ENCODE data around the gene RPS6KB2. TPM values are rescaled to one million over a fixed set of nuclear protein-coding genes. Genes with fewer than 3 reads are reported as not detected.

The RPS6KB2 gene
- total and polyA plus RNA-seq, 2 donors (not counting 1 experiment from before 2014, with no cell fraction given): 29.0 to 30.6 TPM

DNA sequence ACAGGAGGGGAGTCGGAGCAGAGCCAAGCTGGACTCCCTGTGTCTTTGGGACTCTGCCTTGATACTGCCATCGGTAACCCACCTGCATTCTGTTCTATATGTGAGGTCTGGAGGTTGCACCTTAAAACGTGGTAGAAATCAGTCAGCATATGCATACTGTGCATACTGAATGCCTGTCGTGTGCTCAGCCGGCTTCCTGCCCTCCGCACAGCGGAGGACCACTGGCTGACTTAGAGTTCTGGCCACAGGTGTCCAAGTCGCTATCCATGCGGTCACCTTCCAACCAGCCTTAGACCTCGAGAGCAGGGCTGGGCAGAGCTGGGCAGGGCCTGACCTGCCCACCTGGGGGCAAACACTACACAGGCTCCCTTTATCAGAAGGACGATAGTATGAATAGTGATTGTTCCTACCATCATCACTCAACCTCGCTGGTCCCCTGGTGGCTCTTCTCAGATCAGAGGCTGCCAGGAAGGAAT, 20.6 kb upstream of the RPS6KB2 start:
- TF ChIP-seq, protein P1, sequence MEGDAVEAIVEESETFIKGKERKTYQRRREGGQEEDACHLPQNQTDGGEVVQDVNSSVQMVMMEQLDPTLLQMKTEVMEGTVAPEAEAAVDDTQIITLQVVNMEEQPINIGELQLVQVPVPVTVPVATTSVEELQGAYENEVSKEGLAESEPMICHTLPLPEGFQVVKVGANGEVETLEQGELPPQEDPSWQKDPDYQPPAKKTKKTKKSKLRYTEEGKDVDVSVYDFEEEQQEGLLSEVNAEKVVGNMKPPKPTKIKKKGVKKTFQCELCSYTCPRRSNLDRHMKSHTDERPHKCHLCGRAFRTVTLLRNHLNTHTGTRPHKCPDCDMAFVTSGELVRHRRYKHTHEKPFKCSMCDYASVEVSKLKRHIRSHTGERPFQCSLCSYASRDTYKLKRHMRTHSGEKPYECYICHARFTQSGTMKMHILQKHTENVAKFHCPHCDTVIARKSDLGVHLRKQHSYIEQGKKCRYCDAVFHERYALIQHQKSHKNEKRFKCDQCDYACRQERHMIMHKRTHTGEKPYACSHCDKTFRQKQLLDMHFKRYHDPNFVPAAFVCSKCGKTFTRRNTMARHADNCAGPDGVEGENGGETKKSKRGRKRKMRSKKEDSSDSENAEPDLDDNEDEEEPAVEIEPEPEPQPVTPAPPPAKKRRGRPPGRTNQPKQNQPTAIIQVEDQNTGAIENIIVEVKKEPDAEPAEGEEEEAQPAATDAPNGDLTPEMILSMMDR (conservative IDR thresholded peaks at IDR 0.05 in 1 of 2, IDR thresholded peaks at IDR 0.05 in 1 of 2; ENCODE audit: low read depth in 1 of 2, low read length in 2 of 2): no peak
- peak; percentile 77 for TF ChIP-seq EZH2 (IDR thresholded peaks at IDR 0.05; ENCODE audit: low read length, missing control alignments)
- H3K4me3 ChIP-seq (replicated peaks in 1 of 4; ENCODE audit: control extremely low read depth in 1 of 4, insufficient read depth in 1 of 4, low read depth in 3 of 4, low read length in 4 of 4): no peak overlapping the region
- H3K27ac ChIP-seq (ENCODE audit: insufficient read depth, low read length): no peak overlapping the region
- H3K9me3 ChIP-seq (ENCODE audit: control insufficient read depth, insufficient read depth, low read depth, low read length): no peaks in the 10 kb centered on the region
- H3K27me3 ChIP-seq (ENCODE audit: control insufficient read depth, insufficient read depth, low read length): peaks cover 21% of the 10 kb centered on the region
- no peaks in the 10 kb centered on the region for H3K4me1 ChIP-seq (ENCODE audit: control insufficient read depth, extremely low read depth, insufficient read depth, low read length)
- DNase-seq (ENCODE audit: low read depth in 2 of 2): no peak
- no peaks in the 10 kb centered on the region for H3K36me3 ChIP-seq (ENCODE audit: control insufficient read depth, insufficient read depth, low read length)
- H3K9ac ChIP-seq (ENCODE audit: insufficient read depth, low read length): no peak overlapping the region
- H2AFZ ChIP-seq (ENCODE audit: low read length): no peak overlapping the region
- H3K4me2 ChIP-seq (ENCODE audit: extremely low read depth, insufficient read depth, low read length): no peak overlapping the region
- no peaks in the 10 kb centered on the region for H3K79me2 ChIP-seq (ENCODE audit: control insufficient read depth, insufficient read depth, low read length)
- no peaks in the 10 kb centered on the region for H4K20me1 ChIP-seq (ENCODE audit: control insufficient read depth, extremely low read depth, insufficient read depth, low read length)

DNA sequence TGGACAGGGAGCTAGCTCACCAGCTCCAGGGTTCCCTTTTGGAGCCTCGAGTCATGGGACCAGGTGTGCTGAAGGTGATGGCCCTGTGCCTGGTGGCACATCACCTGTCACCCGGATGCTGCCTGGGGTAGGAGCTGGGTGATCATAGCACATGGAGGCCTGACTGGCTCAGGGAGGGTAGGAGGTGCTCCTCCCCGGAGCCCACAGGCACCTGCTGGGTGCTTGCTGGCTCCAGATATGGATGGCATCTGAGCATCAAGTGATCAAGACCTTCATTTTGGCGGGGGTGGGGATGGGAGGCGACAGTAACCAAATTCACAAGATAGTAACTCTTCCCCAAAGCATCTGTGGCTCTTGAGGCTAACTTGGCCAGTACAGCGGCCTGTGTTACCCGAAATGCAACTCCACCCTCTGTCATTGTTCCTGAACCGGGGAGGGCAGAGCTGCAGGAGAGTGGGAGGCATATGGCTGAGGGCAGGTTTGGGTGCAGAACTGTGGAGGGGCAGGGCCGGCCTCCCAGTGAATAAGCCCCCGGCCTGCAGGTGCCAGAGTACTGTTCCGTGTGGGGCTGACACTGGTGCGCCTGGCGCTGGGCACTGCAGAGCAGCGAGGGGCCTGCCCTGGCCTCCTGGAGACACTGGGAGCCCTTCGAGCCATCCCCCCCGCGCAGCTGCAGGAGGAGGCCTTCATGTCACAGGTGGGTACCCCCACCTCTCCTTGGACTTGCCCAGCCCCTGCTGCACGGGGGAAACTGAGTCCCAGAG, 19.7 kb upstream of the RPS6KB2 start:
- no peak for DNase-seq (ENCODE audit: low read depth in 2 of 2)
- Histone ChIP-seq H3K27me3 (ENCODE audit: control insufficient read depth, insufficient read depth, low read length) (peaks cover 25% of the 10 kb centered on the region), H3K27ac (ENCODE audit: insufficient read depth, low read length) (no peak overlapping the region), H2AFZ (ENCODE audit: low read length) (no peak overlapping the region), H3K4me1 (ENCODE audit: control insufficient read depth, extremely low read depth, insufficient read depth, low read length) (no peaks in the 10 kb centered on the region), H3K4me2 (ENCODE audit: extremely low read depth, insufficient read depth, low read length) (no peak overlapping the region), H3K79me2 (ENCODE audit: control insufficient read depth, insufficient read depth, low read length) (no peaks in the 10 kb centered on the region), H3K36me3 (ENCODE audit: control insufficient read depth, insufficient read depth, low read length) (no peaks in the 10 kb centered on the region), H3K9me3 (ENCODE audit: control insufficient read depth, insufficient read depth, low read depth, low read length) (no peaks in the 10 kb centered on the region), H4K20me1 (ENCODE audit: control insufficient read depth, extremely low read depth, insufficient read depth, low read length) (no peaks in the 10 kb centered on the region), H3K9ac (ENCODE audit: insufficient read depth, low read length) (no peak overlapping the region), H3K4me3 (replicated peaks in 1 of 4; ENCODE audit: control extremely low read depth in 1 of 4, insufficient read depth in 1 of 4, low read depth in 3 of 4, low read length in 4 of 4) (no peak overlapping the region)
- TF ChIP-seq, protein P1 (conservative IDR thresholded peaks at IDR 0.05 in 1 of 2, IDR thresholded peaks at IDR 0.05 in 1 of 2; ENCODE audit: low read depth in 1 of 2, low read length in 2 of 2): no peak
- no peak for TF ChIP-seq EZH2 (IDR thresholded peaks at IDR 0.05; ENCODE audit: low read length, missing control alignments)

DNA sequence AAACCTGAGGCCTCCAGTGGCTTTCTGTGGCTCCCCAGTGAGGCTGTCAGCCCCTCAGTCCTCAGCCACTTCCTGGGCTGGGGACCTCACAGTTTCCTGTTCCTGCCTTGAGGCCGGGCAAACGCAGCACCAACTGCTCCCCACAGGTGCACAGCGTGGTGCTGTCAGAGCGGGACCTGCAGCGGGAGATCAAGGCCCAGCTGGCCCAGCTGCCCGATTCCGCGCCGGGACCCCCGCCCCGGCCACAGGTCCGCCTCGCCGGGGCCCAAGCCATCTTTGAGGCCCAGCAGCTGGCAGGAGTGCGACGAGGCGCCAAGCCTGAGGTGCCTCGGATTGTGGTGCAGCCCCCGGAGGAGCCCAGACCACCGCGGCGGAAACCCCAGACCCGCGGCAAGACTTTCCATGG, 19.0 kb upstream of the RPS6KB2 start:
- Histone ChIP-seq H3K4me1 (ENCODE audit: control insufficient read depth, extremely low read depth, insufficient read depth, low read length) (no peaks in the 10 kb centered on the region), H4K20me1 (ENCODE audit: control insufficient read depth, extremely low read depth, insufficient read depth, low read length) (no peaks in the 10 kb centered on the region), H3K27ac (ENCODE audit: insufficient read depth, low read length) (no peak overlapping the region), H3K27me3 (ENCODE audit: control insufficient read depth, insufficient read depth, low read length) (peaks cover 25% of the 10 kb centered on the region), H3K36me3 (ENCODE audit: control insufficient read depth, insufficient read depth, low read length) (no peaks in the 10 kb centered on the region), H3K9ac (ENCODE audit: insufficient read depth, low read length) (no peak overlapping the region), H3K79me2 (ENCODE audit: control insufficient read depth, insufficient read depth, low read length) (no peaks in the 10 kb centered on the region), H3K4me2 (ENCODE audit: extremely low read depth, insufficient read depth, low read length) (no peak overlapping the region), H2AFZ (ENCODE audit: low read length) (no peak overlapping the region), H3K4me3 (replicated peaks in 1 of 4; ENCODE audit: control extremely low read depth in 1 of 4, insufficient read depth in 1 of 4, low read depth in 3 of 4, low read length in 4 of 4) (no peak overlapping the region), H3K9me3 (ENCODE audit: control insufficient read depth, insufficient read depth, low read depth, low read length) (no peaks in the 10 kb centered on the region)
- DNase-seq (ENCODE audit: low read depth in 2 of 2): no peak
- TF ChIP-seq, protein P1 (conservative IDR thresholded peaks at IDR 0.05 in 1 of 2, IDR thresholded peaks at IDR 0.05 in 1 of 2; ENCODE audit: low read depth in 1 of 2, low read length in 2 of 2): no peak
- no peak for TF ChIP-seq EZH2 (IDR thresholded peaks at IDR 0.05; ENCODE audit: low read length, missing control alignments)

Measured in fibroblast of lung (primary cell).